ENCODE measurements around the gene EHD4. TPM values are rescaled to one million over a fixed set of nuclear protein-coding genes. Genes with fewer than 3 reads are reported as not detected.

The EHD4 gene
- total and polyA plus RNA-seq, 9 donors = 8.8 to 23.3 (median 13.7) TPM

DNA sequence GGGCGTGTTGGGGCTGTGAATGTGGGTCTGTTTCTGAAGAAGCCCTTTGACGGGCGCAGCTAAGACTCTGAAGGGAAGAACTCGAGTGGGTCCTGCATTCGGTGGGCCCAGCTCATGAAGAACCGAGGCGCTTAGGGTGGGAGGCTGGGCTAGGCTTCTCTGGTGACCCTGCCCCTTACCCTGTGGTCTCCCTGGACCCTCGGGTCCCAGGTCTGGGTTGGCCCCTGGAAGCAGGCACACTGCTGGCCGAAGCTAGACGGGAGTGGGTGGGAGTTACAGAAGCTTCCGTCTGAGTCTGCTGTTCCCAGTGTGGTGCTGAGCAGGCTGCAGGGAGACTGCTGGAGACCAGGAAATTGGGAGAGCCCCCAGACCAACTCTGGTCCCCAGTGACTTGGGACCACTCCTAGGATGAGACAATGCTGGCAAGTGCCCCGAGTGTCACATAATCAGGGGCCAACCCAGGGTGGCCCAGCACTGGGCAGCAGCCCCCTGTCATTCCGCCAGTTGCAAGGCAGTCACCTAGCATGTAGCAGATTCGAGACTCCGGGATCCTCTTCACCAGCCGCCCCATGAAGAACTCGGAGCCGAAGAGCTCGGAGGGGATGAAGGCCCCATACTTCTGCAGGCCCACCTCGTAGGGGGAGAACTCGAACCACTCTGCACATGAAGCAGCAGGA, 16.7 kb upstream of the EHD4 start:
- intact Hi-C loops (cut with DNase I) = loop anchor here in 1 of 4 donors (2.0 to 5.0 kb wide), 2 partner anchors 68 to 93 kb away; no protein-coding TSS in a partner anchor

GRCh38 chr15:41987925-41988275, 15.5 kb upstream of the EHD4 start:
- DNase-seq = peak in 1 of 5 donors; percentile 17
- WGBS, 3 donors = 84 to 91% (median 88%) methylated on average over 11 of the region's 11 CpGs
- H3K27ac ChIP-seq = no peak overlapping the region
- no peaks in the 10 kb centered on the region for H3K27me3 ChIP-seq
- TF ChIP-seq, protein P1, sequence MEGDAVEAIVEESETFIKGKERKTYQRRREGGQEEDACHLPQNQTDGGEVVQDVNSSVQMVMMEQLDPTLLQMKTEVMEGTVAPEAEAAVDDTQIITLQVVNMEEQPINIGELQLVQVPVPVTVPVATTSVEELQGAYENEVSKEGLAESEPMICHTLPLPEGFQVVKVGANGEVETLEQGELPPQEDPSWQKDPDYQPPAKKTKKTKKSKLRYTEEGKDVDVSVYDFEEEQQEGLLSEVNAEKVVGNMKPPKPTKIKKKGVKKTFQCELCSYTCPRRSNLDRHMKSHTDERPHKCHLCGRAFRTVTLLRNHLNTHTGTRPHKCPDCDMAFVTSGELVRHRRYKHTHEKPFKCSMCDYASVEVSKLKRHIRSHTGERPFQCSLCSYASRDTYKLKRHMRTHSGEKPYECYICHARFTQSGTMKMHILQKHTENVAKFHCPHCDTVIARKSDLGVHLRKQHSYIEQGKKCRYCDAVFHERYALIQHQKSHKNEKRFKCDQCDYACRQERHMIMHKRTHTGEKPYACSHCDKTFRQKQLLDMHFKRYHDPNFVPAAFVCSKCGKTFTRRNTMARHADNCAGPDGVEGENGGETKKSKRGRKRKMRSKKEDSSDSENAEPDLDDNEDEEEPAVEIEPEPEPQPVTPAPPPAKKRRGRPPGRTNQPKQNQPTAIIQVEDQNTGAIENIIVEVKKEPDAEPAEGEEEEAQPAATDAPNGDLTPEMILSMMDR (IDR thresholded peaks at IDR 0.05) = no peak
- no peak for TF ChIP-seq POLR2A (IDR thresholded peaks at IDR 0.05)
- no peak for TF ChIP-seq EP300 (IDR thresholded peaks at IDR 0.05)
- H3K4me1 ChIP-seq (ENCODE audit: insufficient read depth) = no peaks in the 10 kb centered on the region
- no peaks in the 10 kb centered on the region for H3K36me3 ChIP-seq
- H3K4me3 ChIP-seq = no peak overlapping the region
- intact Hi-C loops (cut with DNase I) = loop anchor here in 2 of 4 donors (2.0 to 5.0 kb wide), 3 partner anchors 69 to 97 kb away; no protein-coding TSS in a partner anchor
- H3K9me3 ChIP-seq = no peaks in the 10 kb centered on the region

More for the DNA sequence above, 16.7 kb upstream of the EHD4 start:
- 63 to 66% (median 65%) methylated on average over 21 of the region's 21 CpGs for WGBS, 3 donors
- H3K4me3 ChIP-seq = no peak overlapping the region
- peak in 1 of 5 donors; percentile 27 for DNase-seq
- H3K27me3 ChIP-seq = no peaks in the 10 kb centered on the region
- TF ChIP-seq POLR2A (IDR thresholded peaks at IDR 0.05) = no peak
- TF ChIP-seq, protein P1 (IDR thresholded peaks at IDR 0.05) = no peak
- TF ChIP-seq EP300 (IDR thresholded peaks at IDR 0.05) = no peak
- H3K4me1 ChIP-seq (ENCODE audit: insufficient read depth) = no peaks in the 10 kb centered on the region
- H3K9me3 ChIP-seq = no peaks in the 10 kb centered on the region
- no peak overlapping the region for H3K27ac ChIP-seq
- H3K36me3 ChIP-seq = no peaks in the 10 kb centered on the region

- Histone ChIP-seq H3K4me1 (ENCODE audit: insufficient read depth) (no peaks in the 10 kb centered on the region), H3K27me3 (no peaks in the 10 kb centered on the region), H3K27ac (no peak overlapping the region), H3K36me3 (no peaks in the 10 kb centered on the region), H3K4me3 (no peak overlapping the region), H3K9me3 (no peaks in the 10 kb centered on the region)
- WGBS, 3 donors = 70 to 78% (median 78%) methylated on average over 17 of the region's 17 CpGs
- DNase-seq = no peak
- TF ChIP-seq, protein P1 (IDR thresholded peaks at IDR 0.05) = no peak
- TF ChIP-seq EP300 (IDR thresholded peaks at IDR 0.05) = no peak
- TF ChIP-seq POLR2A (IDR thresholded peaks at IDR 0.05) = no peak
- intact Hi-C loops (cut with DNase I) = loop anchor here in 2 of 4 donors (2.0 to 5.0 kb wide), 2 partner anchors 95 to 97 kb away; no protein-coding TSS in a partner anchor
Measured at GRCh38 chr15:41987246-41987924, 15.0 kb upstream of the EHD4 start.

- Histone ChIP-seq H3K4me3 (no peak overlapping the region), H3K27ac (no peak overlapping the region), H3K27me3 (no peaks in the 10 kb centered on the region), H3K4me1 (ENCODE audit: insufficient read depth) (peaks cover 3% of the 10 kb centered on the region), H3K9me3 (no peaks in the 10 kb centered on the region), H3K36me3 (no peaks in the 10 kb centered on the region)
- no peak for DNase-seq
- TF ChIP-seq EP300 (IDR thresholded peaks at IDR 0.05) (no peak), POLR2A (IDR thresholded peaks at IDR 0.05) (no peak)
- TF ChIP-seq, protein P1 (IDR thresholded peaks at IDR 0.05) = no peak
- WGBS, 3 donors = 92 to 94% (median 93%) methylated on average over 19 of the region's 19 CpGs
- intact Hi-C loops (cut with DNase I) = loop anchor here in 2 of 4 donors (2.0 to 5.0 kb wide), 2 partner anchors 97 to 99 kb away; no protein-coding TSS in a partner anchor
Measured at GRCh38 chr15:41985236-41986160, 13.1 kb upstream of the EHD4 start.

All from ovary (tissue), 9 donors.